Measurements from ENCODE around the gene SLC26A1. TPM values are rescaled to one million over a fixed set of nuclear protein-coding genes. Genes with fewer than 3 reads are reported as not detected.

SLC26A1 gene
- polyA plus RNA-seq, 1 donor from 2014 or later: 0.12 TPM

GRCh38 chr4:954211-955020, 38.8 kb downstream of the SLC26A1 start:
- Histone ChIP-seq H3K79me2 (replicated peaks; ENCODE audit: insufficient read depth, low read length) (no peaks in the 10 kb centered on the region), H3K36me3 (ENCODE audit: insufficient read depth, low read length) (no peaks in the 10 kb centered on the region), H3K4me3 (ENCODE audit: low read length) (no peak overlapping the region), H3K27me3 (ENCODE audit: insufficient read depth, low read depth, low read length) (no peaks in the 10 kb centered on the region), H3F3A (ENCODE audit: insufficient read depth, low read length, poor library complexity, severe bottlenecking) (no peaks in the 10 kb centered on the region), H2AFZ (ENCODE audit: low read depth, low read length) (no peak overlapping the region), H3K9ac (ENCODE audit: low read length) (no peak overlapping the region), H3K9me3 (ENCODE audit: low read length) (no peaks in the 10 kb centered on the region), H3K4me2 (ENCODE audit: low read length) (no peak overlapping the region), H3K9me2 (ENCODE audit: insufficient read depth, low read length) (no peaks in the 10 kb centered on the region), H3K27ac (ENCODE audit: low read length) (no peak overlapping the region), H4K20me1 (ENCODE audit: insufficient read depth) (no peaks in the 10 kb centered on the region)
- TF ChIP-seq MXI1 (conservative IDR thresholded peaks at IDR 0.05; ENCODE audit: poor library complexity, severe bottlenecking): no peak
- TF ChIP-seq CTCF (IDR thresholded peaks at IDR 0.05; ENCODE audit: poor library complexity, severe bottlenecking): no peak
- no peak for TF ChIP-seq RAD21 (conservative IDR thresholded peaks at IDR 0.05)
- no peak for TF ChIP-seq EZH2 (IDR thresholded peaks at IDR 0.05; ENCODE audit: borderline replicate concordance, insufficient read depth, low read length, poor library complexity, severe bottlenecking)
- no peak for TF ChIP-seq SMC3 (conservative IDR thresholded peaks at IDR 0.05; ENCODE audit: poor library complexity)
- TF ChIP-seq REST (IDR thresholded peaks at IDR 0.05; ENCODE audit: borderline replicate concordance): no peak
- no peak for TF ChIP-seq EP300 (conservative IDR thresholded peaks at IDR 0.05; ENCODE audit: poor library complexity, severe bottlenecking)
- TF ChIP-seq POLR2AphosphoS5 (IDR thresholded peaks at IDR 0.05): no peak
- no peak for TF ChIP-seq TAF1 (IDR thresholded peaks at IDR 0.05; ENCODE audit: low read depth)

GRCh38 chr4:953574-953915, 39.7 kb downstream of the SLC26A1 start:
- Histone ChIP-seq H4K20me1 (ENCODE audit: insufficient read depth) (no peaks in the 10 kb centered on the region), H2AFZ (ENCODE audit: low read depth, low read length) (no peak overlapping the region), H3K9me3 (ENCODE audit: low read length) (no peaks in the 10 kb centered on the region), H3K4me2 (ENCODE audit: low read length) (no peak overlapping the region), H3K4me3 (ENCODE audit: low read length) (no peak overlapping the region), H3K9me2 (ENCODE audit: insufficient read depth, low read length) (no peaks in the 10 kb centered on the region), H3K79me2 (replicated peaks; ENCODE audit: insufficient read depth, low read length) (no peaks in the 10 kb centered on the region), H3F3A (ENCODE audit: insufficient read depth, low read length, poor library complexity, severe bottlenecking) (no peaks in the 10 kb centered on the region), H3K36me3 (ENCODE audit: insufficient read depth, low read length) (no peaks in the 10 kb centered on the region), H3K27me3 (ENCODE audit: insufficient read depth, low read depth, low read length) (no peaks in the 10 kb centered on the region), H3K9ac (ENCODE audit: low read length) (no peak overlapping the region), H3K27ac (ENCODE audit: low read length) (no peak overlapping the region)
- no peak for TF ChIP-seq SMC3 (conservative IDR thresholded peaks at IDR 0.05; ENCODE audit: poor library complexity)
- TF ChIP-seq RAD21 (conservative IDR thresholded peaks at IDR 0.05): no peak
- no peak for TF ChIP-seq EZH2 (IDR thresholded peaks at IDR 0.05; ENCODE audit: borderline replicate concordance, insufficient read depth, low read length, poor library complexity, severe bottlenecking)
- TF ChIP-seq EP300 (conservative IDR thresholded peaks at IDR 0.05; ENCODE audit: poor library complexity, severe bottlenecking): no peak
- no peak for TF ChIP-seq POLR2AphosphoS5 (IDR thresholded peaks at IDR 0.05)
- TF ChIP-seq MXI1 (conservative IDR thresholded peaks at IDR 0.05; ENCODE audit: poor library complexity, severe bottlenecking): no peak
- TF ChIP-seq TAF1 (IDR thresholded peaks at IDR 0.05; ENCODE audit: low read depth): no peak
- TF ChIP-seq CTCF (IDR thresholded peaks at IDR 0.05; ENCODE audit: poor library complexity, severe bottlenecking): no peak
- no peak for TF ChIP-seq REST (IDR thresholded peaks at IDR 0.05; ENCODE audit: borderline replicate concordance)

All from neural cell (in vitro differentiated cells).